ENCODE measurements around the gene SH3YL1.

DNA sequence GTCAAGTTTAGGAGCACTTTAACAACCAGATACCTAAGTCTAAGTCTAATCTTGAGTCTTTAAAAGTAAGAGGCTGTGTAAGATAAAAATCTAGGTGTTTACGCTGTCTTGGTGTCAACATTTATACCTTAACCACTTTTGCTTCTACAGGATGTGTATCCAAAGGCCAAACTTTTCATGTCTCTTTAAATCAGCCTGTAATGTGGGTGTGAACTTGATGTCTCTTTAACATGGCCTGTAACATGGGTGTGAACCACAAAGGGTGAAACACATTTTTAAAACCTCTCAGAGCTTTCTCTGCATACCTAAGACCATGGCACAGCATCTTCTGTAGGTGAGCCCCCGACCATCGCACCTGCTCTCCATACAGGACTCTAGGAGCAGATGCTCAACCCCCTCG is 40.4 kb downstream of the SH3YL1 start:
- TF ChIP-seq, protein P1, sequence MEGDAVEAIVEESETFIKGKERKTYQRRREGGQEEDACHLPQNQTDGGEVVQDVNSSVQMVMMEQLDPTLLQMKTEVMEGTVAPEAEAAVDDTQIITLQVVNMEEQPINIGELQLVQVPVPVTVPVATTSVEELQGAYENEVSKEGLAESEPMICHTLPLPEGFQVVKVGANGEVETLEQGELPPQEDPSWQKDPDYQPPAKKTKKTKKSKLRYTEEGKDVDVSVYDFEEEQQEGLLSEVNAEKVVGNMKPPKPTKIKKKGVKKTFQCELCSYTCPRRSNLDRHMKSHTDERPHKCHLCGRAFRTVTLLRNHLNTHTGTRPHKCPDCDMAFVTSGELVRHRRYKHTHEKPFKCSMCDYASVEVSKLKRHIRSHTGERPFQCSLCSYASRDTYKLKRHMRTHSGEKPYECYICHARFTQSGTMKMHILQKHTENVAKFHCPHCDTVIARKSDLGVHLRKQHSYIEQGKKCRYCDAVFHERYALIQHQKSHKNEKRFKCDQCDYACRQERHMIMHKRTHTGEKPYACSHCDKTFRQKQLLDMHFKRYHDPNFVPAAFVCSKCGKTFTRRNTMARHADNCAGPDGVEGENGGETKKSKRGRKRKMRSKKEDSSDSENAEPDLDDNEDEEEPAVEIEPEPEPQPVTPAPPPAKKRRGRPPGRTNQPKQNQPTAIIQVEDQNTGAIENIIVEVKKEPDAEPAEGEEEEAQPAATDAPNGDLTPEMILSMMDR (conservative IDR thresholded peaks at IDR 0.05; ENCODE audit: low read depth, low read length), result no peak
- no peak for TF ChIP-seq EZH2 (IDR thresholded peaks at IDR 0.05; ENCODE audit: borderline replicate concordance, low read depth, low read length, poor library complexity, severe bottlenecking)

Data from A673 (cell line).